GM21825 (cell line): Measurements from ENCODE around the gene ITPKB.

Experiments
- ATAC-seq: cut with Tn5 transposase; IDR thresholded peaks from one replicate; pipeline ENCODE4 v1.9.1; 2021; ENCODE audit warnings: mild to moderate bottlenecking, moderate library complexity; ENCODE audit not compliant: unreplicated experiment

Gene ITPKB

DNA sequence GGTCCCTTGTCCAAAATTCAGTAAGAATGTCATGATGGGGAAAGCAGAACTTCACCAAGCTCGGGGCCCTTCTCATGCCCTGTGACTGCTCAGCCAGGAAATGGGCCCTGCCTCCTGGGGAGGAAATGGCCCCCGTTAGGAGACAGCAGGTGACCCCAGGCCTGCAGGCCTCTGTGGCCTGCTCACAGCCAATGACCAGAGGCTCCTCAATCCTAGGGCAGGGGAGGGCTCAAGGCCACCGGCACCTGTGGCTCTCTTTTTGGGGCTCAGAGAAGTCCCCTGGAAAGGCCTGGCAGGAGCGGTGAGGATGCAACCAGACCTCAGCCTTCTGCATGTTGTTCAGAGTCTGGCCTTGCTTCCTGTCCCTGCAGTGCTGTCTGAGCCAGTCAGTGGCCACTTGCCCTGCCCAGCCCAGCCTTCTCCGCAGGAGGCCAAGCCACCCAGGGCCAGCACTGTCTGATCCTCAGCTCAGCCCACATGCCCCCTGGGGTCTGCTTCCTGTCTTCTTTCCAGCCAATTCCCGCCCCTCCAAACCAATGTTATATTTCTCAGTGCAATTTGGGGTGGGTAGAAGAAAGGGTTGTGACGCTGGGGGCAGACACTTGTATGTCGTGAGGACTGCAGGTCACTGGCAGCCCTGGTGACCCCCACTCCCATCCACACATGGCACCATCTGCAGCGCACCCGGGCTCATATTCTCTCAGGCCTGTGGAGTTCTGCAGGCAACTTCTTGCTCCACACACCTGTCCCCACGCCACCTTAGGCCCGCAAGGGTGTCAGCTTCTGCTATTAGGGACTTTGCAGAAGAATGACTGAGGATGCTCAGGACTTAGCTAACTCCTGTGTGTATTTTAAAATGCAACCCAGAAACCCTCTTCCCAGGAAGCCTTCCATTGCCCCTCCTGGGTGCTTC lies 83.6 kb downstream of the ITPKB start:
- ATAC-seq, result no peak

- ATAC-seq, result no peak
These were observed 84.4 kb downstream of the ITPKB start for GRCh38 chr1:226654668-226655055.

- no peak for ATAC-seq
These were observed 84.9 kb downstream of the ITPKB start for GRCh38 chr1:226654046-226654667.

GRCh38 chr1:226653311-226653921 lies 85.7 kb downstream of the ITPKB start:
- peak; percentile 72 for ATAC-seq

- ATAC-seq, result no peak
These were observed 86.5 kb downstream of the ITPKB start for GRCh38 chr1:226652613-226653012.

- ATAC-seq, result no peak
These were observed 87.4 kb downstream of the ITPKB start for GRCh38 chr1:226651732-226652105.

DNA sequence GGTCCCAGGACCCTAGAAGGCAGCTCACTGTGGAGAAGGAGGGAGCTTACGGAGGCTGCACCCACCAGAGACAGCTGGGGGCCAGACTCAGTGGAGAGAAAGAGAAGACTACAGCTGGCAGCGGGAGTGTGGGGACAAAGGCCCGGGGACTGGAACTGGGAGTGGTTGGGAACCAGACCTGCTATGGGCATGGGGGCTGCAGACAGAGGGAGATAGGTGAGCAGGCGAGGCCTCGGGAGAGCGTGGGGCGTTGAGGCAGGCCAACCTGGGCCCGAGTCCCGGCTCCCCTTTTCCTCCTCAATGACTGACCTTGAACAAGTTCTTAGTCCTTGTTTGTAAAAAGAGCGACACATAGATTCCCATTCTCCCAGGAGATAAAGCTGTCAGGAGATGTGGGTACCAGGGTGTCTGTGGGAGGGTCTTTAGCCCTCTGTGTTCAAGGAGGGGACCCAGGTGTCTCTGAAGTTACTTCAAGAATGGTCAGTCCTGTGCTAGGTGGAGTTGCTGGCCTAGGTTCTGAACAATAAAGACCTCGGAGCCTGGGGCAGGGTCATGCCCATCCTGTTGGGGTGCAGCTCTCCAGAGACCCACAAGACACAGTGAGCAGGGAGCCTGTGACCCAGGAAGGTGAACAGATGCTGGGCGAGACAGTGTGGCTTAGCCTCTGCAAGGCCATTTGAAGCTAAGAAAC lies 87.9 kb downstream of the ITPKB start:
- no peak for ATAC-seq

- ATAC-seq, result no peak
These were observed 88.7 kb downstream of the ITPKB start for GRCh38 chr1:226650236-226650841.

DNA sequence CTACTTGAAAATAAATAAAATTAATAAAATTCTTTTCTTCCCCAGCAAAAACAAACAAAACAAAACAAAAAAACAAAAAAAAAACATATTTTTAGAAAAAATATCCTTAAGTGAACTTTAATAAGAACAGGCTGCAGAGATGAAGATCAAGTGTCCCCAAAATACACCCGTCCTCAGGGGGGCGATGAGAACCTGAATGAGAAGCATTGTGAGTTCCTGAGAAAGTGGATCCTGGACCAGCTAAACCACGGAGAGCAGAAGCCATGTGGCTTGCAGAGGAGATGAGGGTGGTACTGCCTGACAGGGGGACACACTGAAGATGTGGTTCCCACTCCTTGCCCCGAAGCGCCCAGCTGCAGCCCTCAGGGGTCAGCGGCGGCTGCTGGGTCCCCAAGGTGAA lies 89.3 kb downstream of the ITPKB start:
- ATAC-seq, result no peak

GRCh38 chr1:226649244-226649643 lies 89.8 kb downstream of the ITPKB start:
- no peak for ATAC-seq

GRCh38 chr1:226648421-226648820 lies 90.7 kb downstream of the ITPKB start:
- no peak for ATAC-seq

- no peak for ATAC-seq
These were observed 91.4 kb downstream of the ITPKB start for GRCh38 chr1:226647719-226648118.

DNA sequence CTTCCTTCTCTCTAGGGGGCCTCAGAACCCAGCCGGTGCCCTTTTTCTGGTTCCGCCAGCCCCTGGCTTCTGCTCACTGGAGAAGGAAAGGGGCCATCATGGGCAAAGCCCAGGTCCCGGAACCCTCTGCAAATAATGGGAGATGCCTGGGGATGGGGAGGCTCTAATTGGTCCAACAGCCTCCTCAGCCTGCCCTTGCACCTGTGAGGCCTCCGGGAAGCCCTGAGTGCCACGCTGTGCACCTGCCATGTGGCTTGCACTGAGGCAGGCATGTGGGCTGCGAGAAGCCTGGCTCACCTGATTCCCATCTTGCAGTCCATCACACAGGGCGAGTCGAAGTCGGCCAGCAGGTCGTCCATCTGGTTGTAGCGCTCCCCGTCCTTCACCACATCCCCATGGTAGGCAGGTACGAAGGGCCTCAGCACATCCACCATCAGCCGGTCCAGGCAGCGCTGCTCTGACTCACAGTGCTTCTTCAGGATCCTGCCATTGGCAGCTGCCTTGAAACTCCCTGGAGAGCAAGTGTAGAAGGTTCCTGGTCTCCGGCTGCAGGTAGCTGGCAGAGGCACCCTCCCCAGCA lies 92.1 kb downstream of the ITPKB start:
- ATAC-seq, result no peak

DNA sequence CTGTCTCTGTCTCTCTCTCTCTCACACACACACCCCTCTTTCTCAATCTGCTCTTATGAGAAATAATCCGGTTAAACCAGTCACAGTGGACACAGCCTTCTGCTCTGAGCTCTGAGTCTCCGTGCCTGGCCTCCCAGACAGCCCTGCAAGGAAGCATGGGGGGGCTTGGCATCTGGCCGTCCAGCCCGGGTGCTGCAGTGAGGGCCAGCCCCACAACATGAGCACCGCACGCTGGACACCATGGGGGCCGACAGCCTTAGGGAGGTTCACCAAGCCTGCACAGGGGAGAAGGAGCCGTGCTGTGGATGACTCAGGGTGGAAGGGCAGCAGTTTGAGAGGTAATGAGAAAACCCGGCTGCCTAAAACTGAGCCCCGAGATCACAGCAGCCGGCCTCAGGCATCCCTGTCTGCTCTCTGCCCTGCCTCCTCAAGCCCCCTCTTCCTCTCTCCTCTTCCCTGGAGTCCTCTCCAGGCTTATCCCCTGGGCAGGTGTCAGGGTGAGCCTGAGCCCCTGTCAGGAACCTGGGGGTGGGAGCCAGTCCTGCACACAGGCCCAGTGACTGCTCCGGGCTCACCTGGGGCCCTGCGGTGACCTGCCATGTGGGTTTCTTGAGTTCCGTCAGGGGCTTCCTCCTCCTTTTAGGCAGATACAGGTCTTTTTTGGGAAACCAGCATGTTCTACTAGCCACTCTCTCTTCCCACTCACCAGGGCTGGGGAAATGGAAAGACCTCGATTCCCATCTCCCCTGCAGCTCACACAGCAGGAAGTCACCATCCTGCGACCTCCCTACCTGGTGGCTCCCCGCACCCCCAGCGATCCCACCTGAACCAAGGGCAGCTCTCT lies 92.8 kb downstream of the ITPKB start:
- no peak for ATAC-seq

GRCh38 chr1:226645279-226645976 lies 93.7 kb downstream of the ITPKB start:
- no peak for ATAC-seq

DNA sequence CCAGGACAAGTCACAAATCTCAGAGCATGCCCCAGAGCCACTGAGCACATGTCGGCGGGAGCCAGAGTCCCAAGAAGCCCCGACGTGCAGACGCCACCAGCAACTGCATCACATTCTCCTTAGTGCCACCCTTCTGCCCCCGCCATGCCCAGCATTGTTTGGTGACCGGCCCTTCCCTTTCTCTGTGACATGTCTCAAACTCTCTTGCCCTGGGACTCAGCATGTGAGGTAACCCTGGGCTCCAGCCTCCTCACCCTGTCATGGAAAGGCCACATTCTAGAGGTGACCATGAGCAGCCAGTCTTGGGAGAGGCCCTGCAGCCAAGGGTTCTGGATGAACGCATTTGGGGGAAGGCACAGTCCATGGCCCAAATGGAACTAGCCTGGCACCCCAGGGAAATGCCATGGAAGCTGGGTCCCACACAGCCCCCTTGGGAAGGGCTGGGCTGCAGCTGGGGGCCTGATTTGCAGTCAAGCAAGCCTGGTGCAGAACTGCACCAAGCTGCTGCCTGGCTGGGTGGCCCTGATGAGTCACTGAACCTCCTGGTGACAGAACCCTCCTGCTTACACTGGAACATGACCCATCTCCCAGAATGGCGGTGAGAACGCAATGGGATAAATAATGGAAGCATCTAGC lies 94.4 kb downstream of the ITPKB start:
- ATAC-seq, result no peak

GRCh38 chr1:226643611-226644540 lies 95.2 kb downstream of the ITPKB start:
- ATAC-seq, result no peak

GRCh38 chr1:226643177-226643576 lies 95.9 kb downstream of the ITPKB start:
- ATAC-seq, result peak; percentile 73
